Left ventricle myocardium inferior (tissue), 1 donor: ENCODE measurements around the gene NCF4. TPM values are rescaled to one million over a fixed set of nuclear protein-coding genes. Genes with fewer than 3 reads are reported as not detected.

Experiments used
- DNase-seq: peaks from one replicate; pipeline ENCODE4 v3.0.0-alpha.2; 2020
- H3K27ac ChIP-seq: fragments of 200-600 bp; replicated peaks from 2 replicates; pipeline ENCODE4 v1.8.0; 2021
- H3K27me3 ChIP-seq: fragments of 200-600 bp; 2 replicates; pipeline ENCODE4 v1.8.0; 2021; ENCODE audit warnings: low read depth
- H3K36me3 ChIP-seq: fragments of 200-600 bp; 2 replicates; pipeline ENCODE4 v1.8.0; 2021
- H3K4me1 ChIP-seq: fragments of 200-600 bp; 2 replicates; pipeline ENCODE4 v1.8.0; 2021
- H3K4me3 ChIP-seq: fragments of 200-600 bp; 2 replicates; pipeline ENCODE4 v1.8.0; 2021; ENCODE audit warnings: mild to moderate bottlenecking, moderate library complexity
- H3K9me3 ChIP-seq: fragments of 200-600 bp; replicated peaks from 2 replicates; pipeline ENCODE4 v1.8.0; 2021
- intact Hi-C: fragments of 100-400 bp; cut with micrococcal nuclease; formaldehyde crosslinking; loops from one replicate; pipeline ENCODE4 v1.11.0; 2022
- total RNA-seq: library from RNA; stranded (reverse); fragmentation: NEBNext Ultra II Directional; extraction: Animal tissue kit (Norgen Biotek cat#: 25700); gene quantifications from one replicate; pipeline ENCODE4 v1.2.1, GENCODE V29; 2021
- TF ChIP-seq, protein P1 (sequence below): fragments of 200-600 bp; IDR thresholded peaks from 2 replicates; pipeline ENCODE4 v1.8.0; 2021; ENCODE audit warnings: antibody characterized with exemption, mild to moderate bottlenecking, borderline replicate concordance
- donor health status: DM: no; HTN: yes; CAD: no; lungs with severe emphysema.

NCF4 gene
- total RNA-seq, 1 donor from 2014 or later = 5.5 TPM

DNA sequence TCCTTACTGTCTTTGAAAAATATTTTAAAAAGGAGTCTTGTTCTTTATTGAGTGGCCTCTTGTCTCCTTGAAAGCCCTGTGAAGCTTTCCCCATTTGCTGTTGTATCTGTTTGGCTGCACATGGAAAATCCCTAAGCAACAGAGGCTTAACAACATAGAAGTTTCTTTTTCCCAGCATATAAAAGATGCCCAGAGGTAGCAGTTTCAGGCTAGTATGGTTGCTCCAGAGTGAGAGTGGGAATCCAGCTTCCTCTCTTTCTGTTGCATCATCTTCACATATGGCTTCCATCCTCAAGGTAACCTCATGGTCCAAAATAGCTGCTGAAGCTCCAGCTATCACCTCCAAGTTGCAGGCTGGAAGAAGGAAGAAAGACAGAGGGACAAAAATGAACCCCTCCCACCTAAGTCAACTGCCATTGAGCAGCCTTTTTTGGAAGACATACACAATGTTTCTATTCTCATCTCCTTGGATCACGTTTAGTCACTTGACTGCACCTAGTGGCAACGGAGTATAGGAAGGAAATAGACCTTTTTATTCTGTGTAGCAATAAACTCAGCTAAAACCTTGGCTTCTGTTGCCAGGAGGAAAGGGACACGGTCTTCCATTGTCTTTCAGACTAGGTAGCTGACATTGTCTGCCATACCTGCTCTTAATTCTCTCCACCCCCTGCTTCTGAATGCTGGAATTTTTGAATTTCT, 57.9 kb downstream of the NCF4 start:
- Histone ChIP-seq H3K36me3 (no peaks in the 10 kb centered on the region), H3K27ac (no peak overlapping the region), H3K4me3 (no peak overlapping the region), H3K27me3 (peaks cover 35% of the 10 kb centered on the region), H3K9me3 (peaks cover 8% of the 10 kb centered on the region), H3K4me1 (peaks cover 3% of the 10 kb centered on the region)
- TF ChIP-seq, protein P1, sequence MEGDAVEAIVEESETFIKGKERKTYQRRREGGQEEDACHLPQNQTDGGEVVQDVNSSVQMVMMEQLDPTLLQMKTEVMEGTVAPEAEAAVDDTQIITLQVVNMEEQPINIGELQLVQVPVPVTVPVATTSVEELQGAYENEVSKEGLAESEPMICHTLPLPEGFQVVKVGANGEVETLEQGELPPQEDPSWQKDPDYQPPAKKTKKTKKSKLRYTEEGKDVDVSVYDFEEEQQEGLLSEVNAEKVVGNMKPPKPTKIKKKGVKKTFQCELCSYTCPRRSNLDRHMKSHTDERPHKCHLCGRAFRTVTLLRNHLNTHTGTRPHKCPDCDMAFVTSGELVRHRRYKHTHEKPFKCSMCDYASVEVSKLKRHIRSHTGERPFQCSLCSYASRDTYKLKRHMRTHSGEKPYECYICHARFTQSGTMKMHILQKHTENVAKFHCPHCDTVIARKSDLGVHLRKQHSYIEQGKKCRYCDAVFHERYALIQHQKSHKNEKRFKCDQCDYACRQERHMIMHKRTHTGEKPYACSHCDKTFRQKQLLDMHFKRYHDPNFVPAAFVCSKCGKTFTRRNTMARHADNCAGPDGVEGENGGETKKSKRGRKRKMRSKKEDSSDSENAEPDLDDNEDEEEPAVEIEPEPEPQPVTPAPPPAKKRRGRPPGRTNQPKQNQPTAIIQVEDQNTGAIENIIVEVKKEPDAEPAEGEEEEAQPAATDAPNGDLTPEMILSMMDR = no peak
- no peak for DNase-seq
- intact Hi-C loops = no loop called here

DNA sequence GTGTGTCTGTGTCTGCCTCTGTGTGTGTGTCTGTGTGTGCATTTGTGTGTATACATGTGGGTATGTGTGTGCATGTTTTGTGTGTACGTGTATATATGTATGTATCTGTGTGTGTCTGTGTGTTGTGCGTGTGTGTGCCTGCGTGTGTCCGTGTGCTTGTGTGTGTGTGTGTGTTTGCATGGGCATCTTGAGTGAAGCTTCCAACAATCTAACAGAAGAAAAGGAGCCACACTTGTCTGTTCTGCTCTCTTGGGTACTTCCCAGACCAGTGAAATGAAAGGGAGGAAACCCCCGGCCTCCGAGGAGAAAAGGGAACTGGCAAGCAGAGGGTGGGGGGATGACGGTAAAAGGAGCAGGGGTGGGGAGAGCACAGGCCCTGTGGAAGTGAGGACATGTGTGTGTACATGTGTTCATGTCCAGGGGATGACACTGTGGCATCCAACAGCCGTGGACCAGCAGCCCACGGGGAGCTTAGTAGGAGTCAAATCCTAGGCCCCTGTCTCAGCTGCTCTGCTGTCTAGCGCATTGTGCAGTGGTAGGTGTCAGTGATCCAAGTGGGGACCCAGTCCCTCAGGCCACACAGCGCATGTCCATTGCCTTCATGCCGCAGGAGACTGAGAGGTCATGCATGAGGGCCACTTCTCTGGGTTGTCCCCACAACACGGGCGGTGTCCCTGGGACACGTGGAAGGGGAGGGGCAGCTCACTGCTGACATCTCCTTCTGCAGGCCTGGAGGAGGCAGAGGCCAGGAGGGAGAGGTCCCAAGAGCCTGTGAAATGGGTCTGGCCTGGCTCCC, 60.7 kb downstream of the NCF4 start:
- TF ChIP-seq, protein P1 = no peak
- Histone ChIP-seq H3K9me3 (peaks cover 8% of the 10 kb centered on the region), H3K4me3 (no peak overlapping the region), H3K4me1 (peaks cover 3% of the 10 kb centered on the region), H3K36me3 (no peaks in the 10 kb centered on the region), H3K27ac (no peak overlapping the region), H3K27me3 (peaks cover 59% of the 10 kb centered on the region)
- no peak for DNase-seq
- intact Hi-C loops = no loop called here

DNA sequence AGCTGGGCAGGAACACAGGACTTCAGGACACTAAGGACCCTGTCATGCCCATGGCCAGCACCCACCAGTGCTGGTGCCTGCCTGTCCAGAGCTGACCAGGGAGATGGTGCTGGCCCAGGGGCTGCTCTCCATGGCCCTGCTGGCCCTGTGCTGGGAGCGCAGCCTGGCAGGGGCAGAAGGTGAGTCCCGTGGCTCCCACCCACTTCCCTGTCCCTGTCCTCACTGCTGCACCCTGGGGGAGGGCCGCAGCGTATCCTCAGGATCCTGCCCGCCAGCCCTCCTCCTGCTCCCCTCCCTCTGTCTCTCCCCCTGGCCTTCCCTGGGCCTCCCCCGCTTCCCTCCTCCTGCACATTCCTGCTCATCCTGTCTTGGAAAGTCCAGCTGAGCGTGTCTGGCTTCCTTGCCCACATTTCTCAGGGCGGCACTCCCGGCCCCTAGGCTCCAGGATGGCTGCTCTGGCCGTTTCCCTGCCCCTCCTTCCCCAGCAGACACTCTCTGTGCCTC, 61.4 kb downstream of the NCF4 start:
- H3K4me3 ChIP-seq = no peak overlapping the region
- H3K4me1 ChIP-seq = peaks cover 3% of the 10 kb centered on the region
- H3K36me3 ChIP-seq = no peaks in the 10 kb centered on the region
- no peak for DNase-seq
- peaks cover 8% of the 10 kb centered on the region for H3K9me3 ChIP-seq
- intact Hi-C loops = no loop called here
- H3K27ac ChIP-seq = no peak overlapping the region
- TF ChIP-seq, protein P1 = no peak
- peaks cover 62% of the 10 kb centered on the region for H3K27me3 ChIP-seq

DNA sequence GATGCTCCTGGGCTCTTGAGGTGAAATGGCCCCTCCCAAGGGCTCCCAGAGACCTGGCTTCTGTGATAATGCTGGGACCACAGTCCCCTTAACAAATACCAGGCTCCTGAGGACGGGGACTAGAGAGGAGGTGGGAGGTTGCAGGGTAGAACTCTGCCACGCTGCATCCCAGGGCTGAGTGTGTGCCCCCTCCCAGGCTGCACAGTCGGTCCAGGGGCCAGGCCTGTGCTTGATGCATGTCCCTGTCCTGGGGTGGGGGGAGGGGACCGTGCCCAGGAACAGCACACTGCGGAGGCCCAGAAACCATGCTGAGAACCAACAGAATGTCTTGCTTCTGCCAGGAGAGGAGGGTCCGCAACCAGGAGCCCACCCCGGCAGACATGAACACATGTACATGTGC, 61.9 kb downstream of the NCF4 start:
- Histone ChIP-seq H3K9me3 (peaks cover 8% of the 10 kb centered on the region), H3K27me3 (peaks cover 67% of the 10 kb centered on the region), H3K4me1 (peaks cover 3% of the 10 kb centered on the region), H3K4me3 (no peak overlapping the region), H3K27ac (no peak overlapping the region), H3K36me3 (no peaks in the 10 kb centered on the region)
- intact Hi-C loops = no loop called here
- no peak for DNase-seq
- TF ChIP-seq, protein P1 = no peak

DNA sequence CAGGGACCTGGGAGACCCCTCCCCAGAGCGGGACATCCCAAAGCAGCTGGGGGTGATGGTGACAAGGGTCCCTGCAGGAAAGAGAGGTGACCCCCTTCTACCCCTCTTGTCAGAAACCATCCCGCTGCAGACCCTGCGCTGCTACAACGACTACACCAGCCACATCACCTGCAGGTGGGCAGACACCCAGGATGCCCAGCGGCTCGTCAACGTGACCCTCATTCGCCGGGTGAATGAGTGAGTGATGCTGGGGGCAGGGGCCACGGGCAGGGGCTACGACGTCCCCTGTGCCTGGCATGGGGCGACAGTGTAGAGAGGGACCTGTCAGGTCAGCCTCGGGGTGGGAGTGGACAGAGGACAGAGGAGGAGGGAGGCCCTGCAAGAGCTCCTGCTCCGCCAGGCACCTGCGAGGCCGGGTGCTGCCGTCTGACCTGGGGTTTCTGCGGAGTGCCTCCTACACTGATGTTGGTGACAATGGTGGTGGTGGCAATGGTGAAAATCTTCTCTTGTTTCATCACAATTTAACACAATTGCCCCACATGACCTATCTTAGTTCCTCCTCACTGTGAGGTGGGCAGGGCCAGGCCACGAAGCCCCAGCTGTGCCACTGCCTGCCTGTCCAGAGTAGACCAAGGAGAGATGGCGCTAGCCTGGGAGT, 62.5 kb downstream of the NCF4 start:
- H3K9me3 ChIP-seq = peaks cover 8% of the 10 kb centered on the region
- peaks cover 3% of the 10 kb centered on the region for H3K4me1 ChIP-seq
- TF ChIP-seq, protein P1 = no peak
- H3K27ac ChIP-seq = no peak overlapping the region
- H3K36me3 ChIP-seq = no peaks in the 10 kb centered on the region
- intact Hi-C loops = no loop called here
- H3K4me3 ChIP-seq = no peak overlapping the region
- no peak for DNase-seq
- peaks cover 73% of the 10 kb centered on the region for H3K27me3 ChIP-seq
